Neural cell (in vitro differentiated cells): Measurements from ENCODE around the gene POU6F2. TPM values are rescaled to one million over a fixed set of nuclear protein-coding genes. Genes with fewer than 3 reads are reported as not detected.

ENCODE experiments used
- H2AFZ ChIP-seq: fragments of 200-600, 300-800 bp; sonication (generic), shearing (Covaris generic); 2 replicates; pipeline ENCODE4 v1.6.0; 2014; ENCODE audit warnings: low read depth, mild to moderate bottlenecking, antibody characterized with exemption, low read length, moderate library complexity
- H3F3A ChIP-seq: fragments of 200-600 bp; shearing (Covaris generic); 2 replicates; pipeline ENCODE4 v1.6.1; 2016; ENCODE audit warnings: mild to moderate bottlenecking, moderate library complexity, mixed read lengths, antibody characterized with exemption, low read length; ENCODE audit not compliant: insufficient read depth, poor library complexity, severe bottlenecking
- H3K27ac ChIP-seq: fragments of 200-600, 300-800 bp; sonication (generic), shearing (Covaris generic); 2 replicates; pipeline ENCODE4 v1.5.1; 2014; ENCODE audit warnings: mild to moderate bottlenecking, low read length, moderate library complexity
- H3K27me3 ChIP-seq: fragments of 300-800, 200-600 bp; sonication (generic), shearing (Covaris generic); 2 replicates; pipeline ENCODE4 v1.6.0; 2014; ENCODE audit warnings: mild to moderate bottlenecking, low read depth, low read length, moderate library complexity; ENCODE audit not compliant: insufficient read depth
- H3K36me3 ChIP-seq: fragments of 300-800, 200-600 bp; sonication (generic), shearing (Covaris generic); 2 replicates; pipeline ENCODE4 v1.5.1; 2014; ENCODE audit warnings: mild to moderate bottlenecking, antibody characterized with exemption, low read length, moderate library complexity; ENCODE audit not compliant: insufficient read depth
- H3K4me2 ChIP-seq: fragments of 300-800, 200-600 bp; sonication (generic), shearing (Covaris generic); 2 replicates; pipeline ENCODE4 v1.6.0; 2014; ENCODE audit warnings: mild to moderate bottlenecking, low read length
- H3K4me3 ChIP-seq: fragments of 300-800, 200-600 bp; sonication (generic), shearing (Covaris generic); 2 replicates; pipeline ENCODE4 v1.5.1; 2014; ENCODE audit warnings: mild to moderate bottlenecking, low read length, moderate library complexity
- H3K79me2 ChIP-seq: fragments of 200-600 bp; shearing (Covaris generic); replicated peaks from 2 replicates; pipeline ENCODE4 v1.6.0; 2014; ENCODE audit warnings: mild to moderate bottlenecking, low read length, moderate library complexity; ENCODE audit not compliant: insufficient read depth
- H3K9ac ChIP-seq: fragments of 300-800, 200-600 bp; sonication (generic), shearing (Covaris generic); 2 replicates; pipeline ENCODE4 v1.6.1; 2016; ENCODE audit warnings: mild to moderate bottlenecking, low read length, mixed read lengths
- H3K9me2 ChIP-seq: fragments of 200-600 bp; shearing (Covaris generic); 2 replicates; pipeline ENCODE4 v1.6.1; 2016; ENCODE audit warnings: mild to moderate bottlenecking, low read length, mixed read lengths; ENCODE audit not compliant: insufficient read depth
- H3K9me3 ChIP-seq: fragments of 200-600, 300-800 bp; sonication (generic), shearing (Covaris generic); 2 replicates; pipeline ENCODE4 v1.6.1; 2016; ENCODE audit warnings: mild to moderate bottlenecking, mixed run types, low read length, moderate library complexity, mixed read lengths
- H4K20me1 ChIP-seq: fragments of 200-600 bp; shearing (Covaris generic); 2 replicates; pipeline ENCODE4 v1.6.1; 2016; ENCODE audit warnings: mild to moderate bottlenecking, mixed run types; ENCODE audit not compliant: insufficient read depth
- CTCF ChIP-seq: fragments of 450-650 bp; IDR thresholded peaks from 2 replicates; pipeline ENCODE4 v1.5.1; 2014; ENCODE audit warnings: antibody characterized with exemption, mild to moderate bottlenecking, moderate library complexity; ENCODE audit not compliant: poor library complexity, severe bottlenecking
- EP300 ChIP-seq: fragments of 450-650 bp; conservative IDR thresholded peaks from 2 replicates; pipeline ENCODE4 v1.6.1; 2014; ENCODE audit warnings: antibody characterized with exemption, mild to moderate bottlenecking, moderate library complexity; ENCODE audit not compliant: poor library complexity, severe bottlenecking
- EZH2 ChIP-seq: fragments of 200-600, 300-800 bp; shearing (Covaris generic), sonication (generic); IDR thresholded peaks from 2 replicates; pipeline ENCODE4 v1.6.1; 2014; ENCODE audit warnings: antibody characterized with exemption, low read length, borderline replicate concordance, mild to moderate bottlenecking; ENCODE audit not compliant: insufficient read depth, poor library complexity, severe bottlenecking
- MXI1 ChIP-seq: fragments of 450-650 bp; conservative IDR thresholded peaks from 2 replicates; pipeline ENCODE4 v1.6.1; 2014; ENCODE audit warnings: antibody characterized with exemption, mild to moderate bottlenecking; ENCODE audit not compliant: poor library complexity, severe bottlenecking
- POLR2AphosphoS5 ChIP-seq: IDR thresholded peaks from 2 replicates; pipeline ENCODE4 v1.6.1; 2012
- RAD21 ChIP-seq: fragments of 450-650 bp; conservative IDR thresholded peaks from 2 replicates; pipeline ENCODE4 v1.6.1; 2014; ENCODE audit warnings: antibody characterized with exemption, mild to moderate bottlenecking, moderate library complexity
- REST ChIP-seq: IDR thresholded peaks from 2 replicates; pipeline ENCODE4 v1.6.1; 2012; ENCODE audit warnings: borderline replicate concordance
- SMC3 ChIP-seq: fragments of 450-650 bp; conservative IDR thresholded peaks from 2 replicates; pipeline ENCODE4 v1.6.1; 2014; ENCODE audit warnings: antibody characterized with exemption, mild to moderate bottlenecking, moderate library complexity; ENCODE audit not compliant: poor library complexity
- TAF1 ChIP-seq: IDR thresholded peaks from 2 replicates; pipeline ENCODE4 v1.6.1; 2012; ENCODE audit warnings: low read depth
- polyA plus RNA-seq: library from polyadenylated mRNA; depleted of rRNA; stranded (reverse); fragments of >200 nt; gene quantifications from 2 replicates; pipeline ENCODE4 v1.2.3, GENCODE V29; 2014

The POU6F2 gene
- polyA plus RNA-seq, 1 donor from 2014 or later: 2.8 TPM

GRCh38 chr7:39240864-39241263 is 263.2 kb downstream of the POU6F2 start:
- no peaks in the 10 kb centered on the region for H3K9me2 ChIP-seq
- no peaks in the 10 kb centered on the region for H3K9me3 ChIP-seq
- H4K20me1 ChIP-seq: no peaks in the 10 kb centered on the region
- no peaks in the 10 kb centered on the region for H3F3A ChIP-seq
- H3K27me3 ChIP-seq: no peaks in the 10 kb centered on the region
- no peaks in the 10 kb centered on the region for H3K36me3 ChIP-seq
- H3K79me2 ChIP-seq: no peaks in the 10 kb centered on the region
- H3K9ac ChIP-seq: no peak overlapping the region
- no peak for TF ChIP-seq SMC3
- no peak for TF ChIP-seq EZH2
- TF ChIP-seq EP300: no peak
- TF ChIP-seq MXI1: no peak
- TF ChIP-seq RAD21: no peak
- TF ChIP-seq TAF1: no peak
- no peak for TF ChIP-seq POLR2AphosphoS5
- no peak for TF ChIP-seq CTCF
- TF ChIP-seq REST: no peak
- no peak overlapping the region for H3K27ac ChIP-seq
- no peak overlapping the region for H2AFZ ChIP-seq
- no peak overlapping the region for H3K4me3 ChIP-seq
- H3K4me2 ChIP-seq: no peak overlapping the region

- H3K4me2 ChIP-seq: no peak overlapping the region
- no peak overlapping the region for H2AFZ ChIP-seq
- no peak for TF ChIP-seq CTCF
- TF ChIP-seq RAD21: no peak
- TF ChIP-seq REST: no peak
- TF ChIP-seq EZH2: no peak
- TF ChIP-seq SMC3: no peak
- no peak for TF ChIP-seq EP300
- TF ChIP-seq TAF1: no peak
- TF ChIP-seq MXI1: no peak
- no peak for TF ChIP-seq POLR2AphosphoS5
Observed at GRCh38 chr7:39247576-39247975, 269.9 kb downstream of the POU6F2 start.

More at GRCh38 chr7:39247576-39247975, 269.9 kb downstream of the POU6F2 start:
- Histone ChIP-seq H3K27me3 (no peaks in the 10 kb centered on the region), H3K27ac (no peak overlapping the region), H3K36me3 (no peaks in the 10 kb centered on the region), H3F3A (no peaks in the 10 kb centered on the region), H3K4me3 (no peak overlapping the region), H4K20me1 (no peaks in the 10 kb centered on the region), H3K9me2 (no peaks in the 10 kb centered on the region), H3K9ac (no peak overlapping the region), H3K79me2 (no peaks in the 10 kb centered on the region), H3K9me3 (no peaks in the 10 kb centered on the region)
